ENCODE results near the gene DNAH6.
"Not testable (repeated sequence)": the region's sequence is repeated elsewhere in the genome, so short reads cannot be mapped to it uniquely, and the experiment has no call there.

The DNAH6 gene

GRCh38 chr2:84495539-84496146 is 20.7 kb upstream of the DNAH6 start:
- H3K27ac ChIP-seq = no peak overlapping the region
- H3K27me3 ChIP-seq (ENCODE audit: insufficient read depth, low read depth, severe bottlenecking) = no peaks in the 10 kb centered on the region
- TF ChIP-seq, protein P1, sequence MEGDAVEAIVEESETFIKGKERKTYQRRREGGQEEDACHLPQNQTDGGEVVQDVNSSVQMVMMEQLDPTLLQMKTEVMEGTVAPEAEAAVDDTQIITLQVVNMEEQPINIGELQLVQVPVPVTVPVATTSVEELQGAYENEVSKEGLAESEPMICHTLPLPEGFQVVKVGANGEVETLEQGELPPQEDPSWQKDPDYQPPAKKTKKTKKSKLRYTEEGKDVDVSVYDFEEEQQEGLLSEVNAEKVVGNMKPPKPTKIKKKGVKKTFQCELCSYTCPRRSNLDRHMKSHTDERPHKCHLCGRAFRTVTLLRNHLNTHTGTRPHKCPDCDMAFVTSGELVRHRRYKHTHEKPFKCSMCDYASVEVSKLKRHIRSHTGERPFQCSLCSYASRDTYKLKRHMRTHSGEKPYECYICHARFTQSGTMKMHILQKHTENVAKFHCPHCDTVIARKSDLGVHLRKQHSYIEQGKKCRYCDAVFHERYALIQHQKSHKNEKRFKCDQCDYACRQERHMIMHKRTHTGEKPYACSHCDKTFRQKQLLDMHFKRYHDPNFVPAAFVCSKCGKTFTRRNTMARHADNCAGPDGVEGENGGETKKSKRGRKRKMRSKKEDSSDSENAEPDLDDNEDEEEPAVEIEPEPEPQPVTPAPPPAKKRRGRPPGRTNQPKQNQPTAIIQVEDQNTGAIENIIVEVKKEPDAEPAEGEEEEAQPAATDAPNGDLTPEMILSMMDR (IDR thresholded peaks at IDR 0.05; ENCODE audit: low read depth, low read length) = peak; percentile 41; the same call in 1 of the 2 replicates
- H3K9me3 ChIP-seq (ENCODE audit: severe bottlenecking) = no peaks in the 10 kb centered on the region
- no peak overlapping the region for H3K4me3 ChIP-seq (ENCODE audit: low read depth, low read length)
- no peaks in the 10 kb centered on the region for H3K36me3 ChIP-seq
- DNase-seq = peak; percentile 12

DNA sequence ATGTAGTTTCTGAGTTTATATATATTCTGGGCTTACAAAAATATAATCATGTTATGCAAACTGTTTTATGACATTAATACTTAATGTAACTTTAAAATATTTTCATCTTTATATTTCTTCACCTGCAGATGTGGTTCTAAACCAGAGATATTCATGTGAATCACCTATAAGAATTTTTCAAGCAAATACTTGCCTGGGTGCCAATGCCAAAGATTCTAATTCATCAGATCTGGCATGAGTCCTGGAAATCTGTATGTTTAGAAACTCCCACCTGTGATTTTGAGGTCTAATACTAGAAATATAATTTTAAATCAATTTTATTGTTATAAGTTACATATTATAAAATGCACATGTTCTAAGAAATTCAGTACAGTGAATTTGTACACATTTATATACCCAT is 19.9 kb upstream of the DNAH6 start:
- no peak overlapping the region for H3K4me3 ChIP-seq (ENCODE audit: low read depth, low read length)
- H3K27ac ChIP-seq = no peak overlapping the region
- H3K27me3 ChIP-seq (ENCODE audit: insufficient read depth, low read depth, severe bottlenecking) = no peaks in the 10 kb centered on the region
- H3K36me3 ChIP-seq = no peaks in the 10 kb centered on the region
- TF ChIP-seq, protein P1 (IDR thresholded peaks at IDR 0.05; ENCODE audit: low read depth, low read length) = no peak
- H3K9me3 ChIP-seq (ENCODE audit: severe bottlenecking) = no peaks in the 10 kb centered on the region
- no peak for DNase-seq

GRCh38 chr2:84497285-84497684 is 19.0 kb upstream of the DNAH6 start:
- Histone ChIP-seq H3K4me3 (ENCODE audit: low read depth, low read length) (no peak overlapping the region), H3K9me3 (ENCODE audit: severe bottlenecking) (no peaks in the 10 kb centered on the region), H3K36me3 (no peaks in the 10 kb centered on the region), H3K27ac (no peak overlapping the region), H3K27me3 (ENCODE audit: insufficient read depth, low read depth, severe bottlenecking) (no peaks in the 10 kb centered on the region)
- DNase-seq = no peak
- TF ChIP-seq, protein P1 (IDR thresholded peaks at IDR 0.05; ENCODE audit: low read depth, low read length) = no peak

GRCh38 chr2:84498150-84498799 is 18.0 kb upstream of the DNAH6 start:
- no peaks in the 10 kb centered on the region for H3K27me3 ChIP-seq (ENCODE audit: insufficient read depth, low read depth, severe bottlenecking)
- no peak overlapping the region for H3K4me3 ChIP-seq (ENCODE audit: low read depth, low read length)

GRCh38 chr2:84511024-84511423 is 5.3 kb upstream of the DNAH6 start:
- not testable (repeated sequence) for DNase-seq; H3K27ac ChIP-seq; H3K27me3 ChIP-seq (ENCODE audit: insufficient read depth, low read depth, severe bottlenecking); H3K4me3 ChIP-seq (ENCODE audit: low read depth, low read length); H3K9me3 ChIP-seq (ENCODE audit: severe bottlenecking); H3K36me3 ChIP-seq

More at GRCh38 chr2:84498150-84498799, 18.0 kb upstream of the DNAH6 start:
- Histone ChIP-seq H3K36me3 (no peaks in the 10 kb centered on the region), H3K27ac (no peak overlapping the region), H3K9me3 (ENCODE audit: severe bottlenecking) (no peaks in the 10 kb centered on the region)
- TF ChIP-seq, protein P1 (IDR thresholded peaks at IDR 0.05; ENCODE audit: low read depth, low read length) = no peak
- no peak for DNase-seq

DNA sequence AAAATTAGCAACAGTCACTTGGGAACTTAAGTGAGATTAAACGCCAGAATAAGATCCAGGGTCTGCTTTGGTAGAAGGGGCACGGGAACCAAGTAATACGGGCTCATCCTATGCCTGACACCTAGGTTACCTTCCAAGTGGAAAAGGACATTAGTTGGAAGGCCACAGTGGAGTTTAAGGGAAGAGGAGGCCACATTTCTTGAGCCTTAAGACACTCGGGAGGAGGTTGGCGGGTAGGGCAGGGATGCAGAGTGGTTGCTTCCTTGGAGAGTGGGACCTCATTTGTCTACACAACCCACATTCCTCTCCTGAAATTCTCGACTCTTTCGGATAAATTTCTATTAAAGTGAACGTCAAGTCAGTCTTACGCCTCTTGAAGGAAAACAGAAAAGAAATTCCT is 510 bp upstream of the DNAH6 start:
- no peak for DNase-seq
- peak overlapping the region; percentile 46; the same call in 1 of the 2 replicates for H3K4me3 ChIP-seq (ENCODE audit: low read depth, low read length)
- TF ChIP-seq, protein P1 (IDR thresholded peaks at IDR 0.05; ENCODE audit: low read depth, low read length) = no peak
- no peaks in the 10 kb centered on the region for H3K27me3 ChIP-seq (ENCODE audit: insufficient read depth, low read depth, severe bottlenecking)
- H3K36me3 ChIP-seq = no peaks in the 10 kb centered on the region
- no peak overlapping the region for H3K27ac ChIP-seq
- peaks cover 4% of the 10 kb centered on the region for H3K9me3 ChIP-seq (ENCODE audit: severe bottlenecking)

Measured in WERI-Rb-1 (cell line).